DMS 273 (cell line): ENCODE measurements around the gene GOLM1.

ENCODE experiments used
- DNase-seq: peaks from one replicate; lab custom pipeline; 2025; ENCODE audit not compliant: unreplicated experiment; lab: John Stamatoyannopoulos, UW

The GOLM1 gene

GRCh38 chr9:86046930-86047341 is 52.4 kb downstream of the GOLM1 start:
- no peak for DNase-seq

- DNase-seq: no peak
These were observed 53.2 kb downstream of the GOLM1 start for GRCh38 chr9:86046071-86046636.

GRCh38 chr9:86045654-86046053 is 53.7 kb downstream of the GOLM1 start:
- no peak for DNase-seq

GRCh38 chr9:86043999-86044398 is 55.4 kb downstream of the GOLM1 start:
- peak; percentile 24 for DNase-seq

- DNase-seq: no peak
These were observed 55.8 kb downstream of the GOLM1 start for GRCh38 chr9:86043586-86043985.

- DNase-seq: no peak
These were observed 57.0 kb downstream of the GOLM1 start for GRCh38 chr9:86042199-86042978.

- DNase-seq: no peak
These were observed 58.0 kb downstream of the GOLM1 start for GRCh38 chr9:86041311-86041741.

- DNase-seq: no peak
These were observed 58.5 kb downstream of the GOLM1 start for GRCh38 chr9:86040861-86041155.

GRCh38 chr9:86039991-86040860 is 59.1 kb downstream of the GOLM1 start:
- DNase-seq: no peak

GRCh38 chr9:86036555-86036954 is 62.8 kb downstream of the GOLM1 start:
- DNase-seq: no peak

GRCh38 chr9:86035827-86036440 is 63.4 kb downstream of the GOLM1 start:
- DNase-seq: no peak

- DNase-seq: peak; percentile 66
These were observed 64.3 kb downstream of the GOLM1 start for GRCh38 chr9:86034863-86035734.

- no peak for DNase-seq
These were observed 71.6 kb downstream of the GOLM1 start for GRCh38 chr9:86027767-86028166.

GRCh38 chr9:86022687-86023266 is 76.6 kb downstream of the GOLM1 start:
- DNase-seq: no peak

GRCh38 chr9:86021166-86021565 is 78.2 kb downstream of the GOLM1 start:
- DNase-seq: no peak

- DNase-seq: no peak
These were observed 78.6 kb downstream of the GOLM1 start for GRCh38 chr9:86020731-86021130.

- DNase-seq: no peak
These were observed 90.2 kb downstream of the GOLM1 start for GRCh38 chr9:86009133-86009532.

GRCh38 chr9:86005253-86005775 is 94.0 kb downstream of the GOLM1 start:
- no peak for DNase-seq

GRCh38 chr9:85995599-85995998 is 103.8 kb downstream of the GOLM1 start:
- no peak for DNase-seq

- no peak for DNase-seq
These were observed 104.3 kb downstream of the GOLM1 start for GRCh38 chr9:85995097-85995496.
